ENCODE results near the gene PIAS1. TPM values are rescaled to one million over a fixed set of nuclear protein-coding genes. Genes with fewer than 3 reads are reported as not detected.
A peak's percentile ranks its signal among the peaks of the same experiment; 100 is the strongest.
"Not testable (repeated sequence)": the region's sequence is repeated elsewhere in the genome, so short reads cannot be mapped to it uniquely, and the experiment has no call there.

The PIAS1 gene
- total RNA-seq, 4 donors from 2014 or later: 26.2 to 68.4 (median 53.1) TPM

GRCh38 chr15:68201879-68202261, 147.8 kb downstream of the PIAS1 start:
- Histone ChIP-seq H3K4me3 (no peak overlapping the region), H3K4me1 (peaks cover 30 to 94% (median 75%) of the 10 kb centered on the region in 4 donors), H3K9me3 (no peaks in the 10 kb centered on the region), H3K36me3 (peaks cover 0 to 12% (median 3%) of the 10 kb centered on the region in 4 donors), H3K27me3 (no peaks in the 10 kb centered on the region), H3K27ac (replicated peaks in 1 of 4) (no peak overlapping the region)
- DNase-seq (ENCODE audit: extremely low spot score): no peak
- WGBS: 60% methylated on average over 3 of the region's 3 CpGs
- TF ChIP-seq POLR2AphosphoS5 (IDR thresholded peaks at IDR 0.05) (no peak), POLR2A (IDR thresholded peaks at IDR 0.05; ENCODE audit: low read depth) (no peak), EP300 (IDR thresholded peaks at IDR 0.05) (no peak)
- TF ChIP-seq, protein P1, sequence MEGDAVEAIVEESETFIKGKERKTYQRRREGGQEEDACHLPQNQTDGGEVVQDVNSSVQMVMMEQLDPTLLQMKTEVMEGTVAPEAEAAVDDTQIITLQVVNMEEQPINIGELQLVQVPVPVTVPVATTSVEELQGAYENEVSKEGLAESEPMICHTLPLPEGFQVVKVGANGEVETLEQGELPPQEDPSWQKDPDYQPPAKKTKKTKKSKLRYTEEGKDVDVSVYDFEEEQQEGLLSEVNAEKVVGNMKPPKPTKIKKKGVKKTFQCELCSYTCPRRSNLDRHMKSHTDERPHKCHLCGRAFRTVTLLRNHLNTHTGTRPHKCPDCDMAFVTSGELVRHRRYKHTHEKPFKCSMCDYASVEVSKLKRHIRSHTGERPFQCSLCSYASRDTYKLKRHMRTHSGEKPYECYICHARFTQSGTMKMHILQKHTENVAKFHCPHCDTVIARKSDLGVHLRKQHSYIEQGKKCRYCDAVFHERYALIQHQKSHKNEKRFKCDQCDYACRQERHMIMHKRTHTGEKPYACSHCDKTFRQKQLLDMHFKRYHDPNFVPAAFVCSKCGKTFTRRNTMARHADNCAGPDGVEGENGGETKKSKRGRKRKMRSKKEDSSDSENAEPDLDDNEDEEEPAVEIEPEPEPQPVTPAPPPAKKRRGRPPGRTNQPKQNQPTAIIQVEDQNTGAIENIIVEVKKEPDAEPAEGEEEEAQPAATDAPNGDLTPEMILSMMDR (IDR thresholded peaks at IDR 0.05): no peak
- intact Hi-C loops (cut with DNase I): no loop called here

DNA sequence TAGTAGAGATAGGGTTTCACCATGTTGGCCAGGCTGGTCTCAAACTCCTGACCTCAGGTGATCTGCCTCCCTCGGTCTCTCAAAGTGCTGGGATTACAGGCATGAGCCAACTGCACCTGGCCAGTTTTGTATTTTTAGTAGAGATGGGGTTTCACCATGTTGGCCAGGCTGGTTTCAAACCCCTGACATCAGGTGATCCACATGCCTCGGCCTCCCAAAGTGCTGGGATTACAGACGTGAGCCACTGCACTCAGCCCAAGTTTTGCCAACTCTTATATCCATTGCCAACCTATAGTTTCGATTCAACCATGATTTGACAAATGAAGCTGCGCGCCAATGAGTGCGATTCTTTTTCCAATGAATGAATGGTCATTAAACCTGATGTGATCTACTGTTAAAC, 148.9 kb downstream of the PIAS1 start:
- H3K36me3 ChIP-seq; H3K27me3 ChIP-seq; H3K4me3 ChIP-seq; H3K27ac ChIP-seq (replicated peaks in 1 of 4); intact Hi-C loops (cut with DNase I); H3K9me3 ChIP-seq: not testable (repeated sequence)
- WGBS: 94% methylated on average over 6 of the region's 7 CpGs
- DNase-seq (ENCODE audit: extremely low spot score): peak; percentile 7
- H3K4me1 ChIP-seq: peaks cover 30 to 89% (median 69%) of the 10 kb centered on the region in 4 donors

- Histone ChIP-seq H3K4me1 (peaks cover 30 to 84% (median 68%) of the 10 kb centered on the region in 4 donors), H3K27me3 (no peaks in the 10 kb centered on the region), H3K36me3 (no peaks in the 10 kb centered on the region), H3K4me3 (peak overlapping the region in 1 of 4 donors; percentile 53), H3K9me3 (no peaks in the 10 kb centered on the region), H3K27ac (replicated peaks in 1 of 4) (no peak overlapping the region)
- TF ChIP-seq EP300 (IDR thresholded peaks at IDR 0.05) (no peak), POLR2A (IDR thresholded peaks at IDR 0.05; ENCODE audit: low read depth) (no peak), POLR2AphosphoS5 (IDR thresholded peaks at IDR 0.05) (no peak)
- TF ChIP-seq, protein P1 (IDR thresholded peaks at IDR 0.05): no peak
- 100% methylated on average over 5 of the region's 5 CpGs for WGBS
- peak; percentile 17 for DNase-seq (ENCODE audit: extremely low spot score)
- intact Hi-C loops (cut with DNase I): no loop called here
These were observed 149.4 kb downstream of the PIAS1 start for GRCh38 chr15:68203486-68203885.

- Histone ChIP-seq H3K9me3 (no peaks in the 10 kb centered on the region), H3K4me3 (peak overlapping the region; percentile 42 to 53 (median 49)), H3K36me3 (no peaks in the 10 kb centered on the region), H3K27ac (replicated peaks in 1 of 4) (no peak overlapping the region), H3K27me3 (no peaks in the 10 kb centered on the region), H3K4me1 (peaks cover 30 to 82% (median 69%) of the 10 kb centered on the region in 4 donors)
- intact Hi-C loops (cut with DNase I): no loop called here
- no peak for TF ChIP-seq EP300 (IDR thresholded peaks at IDR 0.05)
- TF ChIP-seq, protein P1 (IDR thresholded peaks at IDR 0.05): no peak
- TF ChIP-seq POLR2AphosphoS5 (IDR thresholded peaks at IDR 0.05): no peak
- TF ChIP-seq POLR2A (IDR thresholded peaks at IDR 0.05; ENCODE audit: low read depth): no peak
- 100% methylated on average over 4 of the region's 5 CpGs for WGBS
- DNase-seq (ENCODE audit: extremely low spot score): no peak
These were observed 149.8 kb downstream of the PIAS1 start for GRCh38 chr15:68203956-68204355.

DNA sequence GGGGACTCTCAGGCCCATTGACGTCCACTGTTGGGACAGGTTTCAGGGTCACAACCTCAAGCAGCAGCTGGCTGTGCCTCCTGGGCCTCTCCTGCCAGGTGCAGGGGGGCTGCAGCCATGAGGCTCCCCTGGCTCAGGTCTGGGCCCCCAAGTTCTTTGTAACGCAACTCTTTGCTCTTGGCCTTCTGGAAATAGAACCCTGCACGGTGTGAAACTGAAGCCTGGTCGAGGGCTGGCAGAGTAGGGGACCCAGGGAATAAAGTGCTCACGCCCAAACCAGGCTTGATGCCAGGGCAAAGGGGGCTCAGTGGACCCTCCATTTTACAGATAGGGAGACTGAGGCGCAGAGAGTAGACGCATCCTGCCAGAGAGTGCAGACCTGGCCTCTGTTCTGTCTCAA, 150.2 kb downstream of the PIAS1 start:
- Histone ChIP-seq H3K36me3 (no peaks in the 10 kb centered on the region), H3K27ac (replicated peaks in 1 of 4) (peak overlapping the region in 1 of 4 donors; percentile 40), H3K4me3 (peak overlapping the region; percentile 42 to 53 (median 49)), H3K27me3 (no peaks in the 10 kb centered on the region), H3K9me3 (no peaks in the 10 kb centered on the region), H3K4me1 (peaks cover 30 to 80% (median 67%) of the 10 kb centered on the region in 4 donors)
- intact Hi-C loops (cut with DNase I): no loop called here
- WGBS: 96% methylated on average over 6 of the region's 7 CpGs
- no peak for DNase-seq (ENCODE audit: extremely low spot score)
- TF ChIP-seq POLR2A (IDR thresholded peaks at IDR 0.05; ENCODE audit: low read depth) (no peak), EP300 (IDR thresholded peaks at IDR 0.05) (no peak), POLR2AphosphoS5 (IDR thresholded peaks at IDR 0.05) (no peak)
- TF ChIP-seq, protein P1 (IDR thresholded peaks at IDR 0.05): no peak
